K562 (cell line): ENCODE measurements around the gene OOSP3. TPM values are rescaled to one million over a fixed set of nuclear protein-coding genes. Genes with fewer than 3 reads are reported as not detected.
A peak's percentile ranks its signal among the peaks of the same experiment; 100 is the strongest.

Experiments
- ASH1L ChIP-seq: fragments of 450-650 bp; IDR thresholded peaks from 2 replicates; pipeline ENCODE4 v1.6.1; 2018; ENCODE audit warnings: borderline replicate concordance, mild to moderate bottlenecking, low read depth; ENCODE audit not compliant: partially characterized antibody
- CBX5 ChIP-seq: IDR thresholded peaks from 2 replicates; pipeline ENCODE4 v1.6.1; 2014; ENCODE audit warnings: low read depth, borderline replicate concordance
- ELF2 ChIP-seq: fragments of 250-450 bp; sonication (Bioruptor Pico); IDR thresholded peaks from 2 replicates; pipeline ENCODE4 v1.5.0; 2021; ENCODE audit warnings: mild to moderate bottlenecking
- EP300 ChIP-seq: IDR thresholded peaks from 2 replicates; pipeline ENCODE4 v1.6.1; 2012; ENCODE audit warnings: low read length, improper control_type of control experiment
- ESRRA ChIP-seq: fragments of 450-650 bp; IDR thresholded peaks from 2 replicates; pipeline ENCODE4 v1.6.1; 2014; ENCODE audit warnings: low read depth, mild to moderate bottlenecking, moderate library complexity, borderline replicate concordance
- ESRRB ChIP-seq: fragments of 250-450 bp; sonication (Bioruptor Pico); IDR thresholded peaks from 2 replicates; pipeline ENCODE4 v1.5.0; 2020; ENCODE audit warnings: mild to moderate bottlenecking, moderate library complexity, borderline replicate concordance
- FOXA1 ChIP-seq: fragments of 450-650 bp; IDR thresholded peaks from 2 replicates; pipeline ENCODE4 v1.6.1; 2016; ENCODE audit warnings: mild to moderate bottlenecking, borderline replicate concordance
- FOXJ2 ChIP-seq: fragments of 200-800 bp; sonication (Bioruptor generic); IDR thresholded peaks from 2 replicates; pipeline ENCODE4 v1.6.1; 2016; ENCODE audit warnings: missing genetic modification characterization, missing compliant biosample characterization
- MAFK ChIP-seq: IDR thresholded peaks from 2 replicates; pipeline ENCODE4 v1.6.1; 2011; ENCODE audit warnings: low read length, improper control_type of control experiment
- NFE2L1 ChIP-seq: fragments of 450-650 bp; IDR thresholded peaks from 2 replicates; pipeline ENCODE4 v1.6.1; 2016; ENCODE audit warnings: missing genetic modification characterization, low read depth, mild to moderate bottlenecking, missing compliant biosample characterization, moderate library complexity, borderline replicate concordance
- NRF1 ChIP-seq, 2 experiments: fragments of 450-650 bp; IDR thresholded peaks in 1 of 2; conservative IDR thresholded peaks in 1 of 2; 2 replicates each; pipeline ENCODE4 v1.6.1; 2014; ENCODE audit warnings: mild to moderate bottlenecking in 2 of 2
- RCOR1 ChIP-seq, 2 experiments: IDR thresholded peaks; 2 replicates each; pipeline ENCODE4 v1.6.1; 2012; ENCODE audit warnings: low read depth in 2 of 2, low read length in 2 of 2, borderline replicate concordance in 1 of 2, improper control_type of control experiment in 1 of 2
- polyA plus RNA-seq, 8 experiments: library from polyadenylated mRNA; depleted of rRNA in 4 of 8; stranded (reverse) in 5 of 8; unstranded in 3 of 8; fragments of >200 nt; fragmentation: Nextera tagmentation in 2 of 8; fragmentation: Illumina TruSeq in 1 of 8; extraction: Ambion mirVana in 2 of 8; extraction: Trizol in 1 of 8; gene quantifications; 2 replicates each; pipeline versions ENCODE4 v1.2.1 to v1.2.3, GENCODE V29; 2011 to 2014; ENCODE audit warnings: inconsistent platforms in 1 of 8, missing spikeins in 1 of 8
- total RNA-seq, 7 experiments: library from RNA; depleted of rRNA in 6 of 7; stranded (reverse); fragments of >200 nt in 6 of 7; fragmentation: Illumina TruSeq in 2 of 7; extraction: Trizol in 2 of 7; gene quantifications; 2 replicates each; pipeline versions ENCODE4 v1.2.1 to v1.2.3, GENCODE V29; 2011 to 2021; ENCODE audit warnings: low replicate concordance in 1 of 7
- TF ChIP-seq, protein P1 (sequence below), 2 experiments: IDR thresholded peaks; 2 replicates each; pipeline ENCODE4 v1.6.1; 2011; ENCODE audit warnings: borderline replicate concordance in 1 of 2, control low read depth in 1 of 2, low read depth in 1 of 2, low read length in 1 of 2, mild to moderate bottlenecking in 1 of 2, mixed read lengths in 1 of 2, moderate library complexity in 1 of 2; ENCODE audit not compliant: insufficient read depth in 1 of 2, insufficient read length in 1 of 2, poor library complexity in 1 of 2, severe bottlenecking in 1 of 2; ENCODE audit errors: extremely low read depth in 1 of 2
- TF ChIP-seq, protein P2 (sequence below): fragments of 450-650 bp; formaldehyde crosslinking; IDR thresholded peaks from 2 replicates; pipeline ENCODE4 v1.4.0; 2020; ENCODE audit warnings: mild to moderate bottlenecking
- TF ChIP-seq, protein P3 (sequence below): sonication (generic); formaldehyde crosslinking; IDR thresholded peaks from 2 replicates; pipeline ENCODE4 v1.8.0; 2023; ENCODE audit warnings: mild to moderate bottlenecking, missing genetic modification reagents

OOSP3 gene
- total and polyA plus RNA-seq, 9 of the 15 experiments (the other 6 are each of a cell fraction or from before 2014, with no cell fraction given): 0.09 to 0.32 (median 0.15) TPM; not detected in 6

DNA sequence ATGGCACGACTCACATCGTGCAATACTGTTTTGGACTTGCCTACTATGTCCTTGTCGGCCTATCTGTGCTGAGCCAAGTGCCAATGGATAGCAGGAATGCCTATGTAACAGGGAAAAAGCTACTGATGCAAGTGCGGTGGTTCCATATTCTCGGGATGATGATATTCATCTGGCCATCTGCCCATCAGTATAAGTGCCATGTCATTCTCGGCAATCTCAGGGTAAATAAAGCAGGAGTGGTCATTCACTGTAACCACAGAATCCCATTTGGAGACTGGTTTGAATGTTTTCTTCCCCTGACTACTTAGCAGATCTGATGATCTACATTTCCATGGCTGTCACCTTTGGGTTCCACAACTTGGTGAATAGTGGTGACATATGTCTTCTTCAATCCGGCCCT, 20.1 kb downstream of the OOSP3 start (continued):
- TF ChIP-seq ESRRB (CRISPR knock-in tag) (no peak), MAFK (peak; percentile 37; the same call in 1 of the 2 replicates), ESRRA (peak; percentile 73; the same call in 1 of the 2 replicates), NRF1 (conservative IDR thresholded peaks at IDR 0.05 in 1 of 2, IDR thresholded peaks at IDR 0.05 in 1 of 2) (no peak), ASH1L (no peak), FOXJ2 (tag) (0 out of 2 replicates have a peak, but pooled peaks have one; percentile 57), FOXA1 (no peak), EP300 (0 out of 2 replicates have a peak, but pooled peaks have one; percentile 29), CBX5 (no peak), ELF2 (CRISPR knock-in tag) (no peak), RCOR1 (IDR thresholded peaks at IDR 0.05; ENCODE audit: borderline replicate concordance in 1 of 2, low read depth in 2 of 2, low read length in 2 of 2) (peak in 1 of 2 experiments; percentile 94; a peak in 2 of 4 replicates), NFE2L1 (tag) (0 out of 2 replicates have a peak, but pooled peaks have one; percentile 4)
- TF ChIP-seq, protein P1, sequence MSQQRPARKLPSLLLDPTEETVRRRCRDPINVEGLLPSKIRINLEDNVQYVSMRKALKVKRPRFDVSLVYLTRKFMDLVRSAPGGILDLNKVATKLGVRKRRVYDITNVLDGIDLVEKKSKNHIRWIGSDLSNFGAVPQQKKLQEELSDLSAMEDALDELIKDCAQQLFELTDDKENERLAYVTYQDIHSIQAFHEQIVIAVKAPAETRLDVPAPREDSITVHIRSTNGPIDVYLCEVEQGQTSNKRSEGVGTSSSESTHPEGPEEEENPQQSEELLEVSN (IDR thresholded peaks at IDR 0.05; ENCODE audit: borderline replicate concordance in 1 of 2, extremely low read depth in 1 of 2, insufficient read depth in 1 of 2, insufficient read length in 1 of 2, low read depth in 1 of 2, low read length in 1 of 2, poor library complexity in 1 of 2, severe bottlenecking in 1 of 2): no peak
- TF ChIP-seq, protein P2, sequence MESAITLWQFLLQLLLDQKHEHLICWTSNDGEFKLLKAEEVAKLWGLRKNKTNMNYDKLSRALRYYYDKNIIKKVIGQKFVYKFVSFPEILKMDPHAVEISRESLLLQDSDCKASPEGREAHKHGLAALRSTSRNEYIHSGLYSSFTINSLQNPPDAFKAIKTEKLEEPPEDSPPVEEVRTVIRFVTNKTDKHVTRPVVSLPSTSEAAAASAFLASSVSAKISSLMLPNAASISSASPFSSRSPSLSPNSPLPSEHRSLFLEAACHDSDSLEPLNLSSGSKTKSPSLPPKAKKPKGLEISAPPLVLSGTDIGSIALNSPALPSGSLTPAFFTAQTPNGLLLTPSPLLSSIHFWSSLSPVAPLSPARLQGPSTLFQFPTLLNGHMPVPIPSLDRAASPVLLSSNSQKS (CRISPR knock-in tag): no peak
- TF ChIP-seq, protein P3, sequence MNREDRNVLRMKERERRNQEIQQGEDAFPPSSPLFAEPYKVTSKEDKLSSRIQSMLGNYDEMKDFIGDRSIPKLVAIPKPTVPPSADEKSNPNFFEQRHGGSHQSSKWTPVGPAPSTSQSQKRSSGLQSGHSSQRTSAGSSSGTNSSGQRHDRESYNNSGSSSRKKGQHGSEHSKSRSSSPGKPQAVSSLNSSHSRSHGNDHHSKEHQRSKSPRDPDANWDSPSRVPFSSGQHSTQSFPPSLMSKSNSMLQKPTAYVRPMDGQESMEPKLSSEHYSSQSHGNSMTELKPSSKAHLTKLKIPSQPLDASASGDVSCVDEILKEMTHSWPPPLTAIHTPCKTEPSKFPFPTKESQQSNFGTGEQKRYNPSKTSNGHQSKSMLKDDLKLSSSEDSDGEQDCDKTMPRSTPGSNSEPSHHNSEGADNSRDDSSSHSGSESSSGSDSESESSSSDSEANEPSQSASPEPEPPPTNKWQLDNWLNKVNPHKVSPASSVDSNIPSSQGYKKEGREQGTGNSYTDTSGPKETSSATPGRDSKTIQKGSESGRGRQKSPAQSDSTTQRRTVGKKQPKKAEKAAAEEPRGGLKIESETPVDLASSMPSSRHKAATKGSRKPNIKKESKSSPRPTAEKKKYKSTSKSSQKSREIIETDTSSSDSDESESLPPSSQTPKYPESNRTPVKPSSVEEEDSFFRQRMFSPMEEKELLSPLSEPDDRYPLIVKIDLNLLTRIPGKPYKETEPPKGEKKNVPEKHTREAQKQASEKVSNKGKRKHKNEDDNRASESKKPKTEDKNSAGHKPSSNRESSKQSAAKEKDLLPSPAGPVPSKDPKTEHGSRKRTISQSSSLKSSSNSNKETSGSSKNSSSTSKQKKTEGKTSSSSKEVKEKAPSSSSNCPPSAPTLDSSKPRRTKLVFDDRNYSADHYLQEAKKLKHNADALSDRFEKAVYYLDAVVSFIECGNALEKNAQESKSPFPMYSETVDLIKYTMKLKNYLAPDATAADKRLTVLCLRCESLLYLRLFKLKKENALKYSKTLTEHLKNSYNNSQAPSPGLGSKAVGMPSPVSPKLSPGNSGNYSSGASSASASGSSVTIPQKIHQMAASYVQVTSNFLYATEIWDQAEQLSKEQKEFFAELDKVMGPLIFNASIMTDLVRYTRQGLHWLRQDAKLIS: no peak
